HEK293T (cell line): ENCODE results near the gene DNAAF1.

Source experiments
- CTBP1 ChIP-seq: fragments of 450-650 bp; IDR thresholded peaks from 2 replicates; pipeline ENCODE4 v1.6.1; 2016; ENCODE audit warnings: borderline replicate concordance
- ELF4 ChIP-seq: fragments of 450-650 bp; IDR thresholded peaks from 2 replicates; pipeline ENCODE4 v1.6.1; 2017; ENCODE audit warnings: antibody characterized with exemption
- FOXA1 ChIP-seq: fragments of 450-650 bp; IDR thresholded peaks from 2 replicates; pipeline ENCODE4 v1.6.1; 2016; ENCODE audit warnings: mild to moderate bottlenecking
- FOXM1 ChIP-seq: fragments of 450-650 bp; IDR thresholded peaks from 2 replicates; pipeline ENCODE4 v1.6.1; 2017; ENCODE audit warnings: mild to moderate bottlenecking, borderline replicate concordance
- LEF1 ChIP-seq: fragments of 450-650 bp; IDR thresholded peaks from 2 replicates; pipeline ENCODE4 v1.6.1; 2017; ENCODE audit warnings: mild to moderate bottlenecking, borderline replicate concordance
- PKNOX1 ChIP-seq: fragments of 450-650 bp; IDR thresholded peaks from 2 replicates; pipeline ENCODE4 v1.6.1; 2016

- TF ChIP-seq CTBP1 (no peak), FOXM1 (no peak), ELF4 (no peak), FOXA1 (no peak), LEF1 (no peak), PKNOX1 (no peak)
Observed at GRCh38 chr16:84119368-84119767, 25.7 kb upstream of the DNAAF1 start.
